K562 (cell line): ENCODE measurements around the gene POLD3.

ENCODE experiments used
- EP300 ChIP-seq: IDR thresholded peaks from 2 replicates; pipeline ENCODE4 v1.6.1; 2012; ENCODE audit warnings: low read length, improper control_type of control experiment
- HIVEP1 ChIP-seq: fragments of 250-450 bp; sonication (Bioruptor Pico); IDR thresholded peaks from 2 replicates; pipeline ENCODE4 v1.4.0; 2020; ENCODE audit warnings: mild to moderate bottlenecking
- MED1 ChIP-seq: sonication (generic); formaldehyde crosslinking; IDR thresholded peaks from 2 replicates; pipeline ENCODE4 v1.8.1; 2023; ENCODE audit warnings: missing genetic modification reagents, borderline replicate concordance
- POLR2A ChIP-seq: fragments of 450-650 bp; conservative IDR thresholded peaks from 2 replicates; pipeline ENCODE4 v1.6.1; 2016
- RAD51 ChIP-seq: fragments of 450-650 bp; IDR thresholded peaks from 2 replicates; pipeline ENCODE4 v1.7.1; 2016; ENCODE audit warnings: low read depth, mild to moderate bottlenecking, borderline replicate concordance
- RBFOX2 ChIP-seq: fragments of 200-400 bp; formaldehyde crosslinking; IDR thresholded peaks from 2 replicates; pipeline ENCODE4 v1.6.1; 2017; ENCODE audit warnings: low read depth, mild to moderate bottlenecking, low read length, moderate library complexity
- SIX5 ChIP-seq, 2 experiments: IDR thresholded peaks; 2 replicates each; pipeline ENCODE4 v1.6.1; 2011; ENCODE audit warnings: low read length in 2 of 2, borderline replicate concordance in 1 of 2, low read depth in 1 of 2, mild to moderate bottlenecking in 1 of 2, moderate library complexity in 1 of 2; ENCODE audit not compliant: insufficient read depth in 1 of 2
- SRF ChIP-seq, 2 experiments: fragments of 250-450, 450-650 bp in 1 of 2; sonication (Bioruptor Pico) in 1 of 2; sonication (generic) in 1 of 2; formaldehyde crosslinking; IDR thresholded peaks; 2 replicates each; pipeline versions ENCODE4 v1.5.0 to v1.5.1; 2020 to 2022; ENCODE audit warnings: mild to moderate bottlenecking in 1 of 2, missing genetic modification reagents in 1 of 2
- ZNF146 ChIP-seq: IDR thresholded peaks from one replicate; pipeline ENCODE4 v1.6.1; 2018; ENCODE audit warnings: missing compliant biosample characterization; ENCODE audit not compliant: unreplicated experiment
- TF ChIP-seq, protein P1 (sequence below), 3 experiments: IDR thresholded peaks in 2 of 3; conservative IDR thresholded peaks in 1 of 3; 2 replicates each; pipeline ENCODE4 v1.5.1; 2011 to 2012; ENCODE audit warnings: low read length in 3 of 3, mild to moderate bottlenecking in 3 of 3, control low read depth in 2 of 3, improper control_type of control experiment in 1 of 3, inconsistent platforms in 1 of 3, low read depth in 1 of 3, mixed read lengths in 1 of 3, moderate library complexity in 1 of 3; ENCODE audit not compliant: insufficient read depth in 2 of 3
- TF ChIP-seq, protein P2 (sequence below): fragments of 250-450 bp; sonication (Bioruptor Pico); IDR thresholded peaks from 2 replicates; pipeline ENCODE4 v1.4.0; 2020; ENCODE audit warnings: mild to moderate bottlenecking
- TF ChIP-seq, protein P3 (sequence below): sonication (generic); formaldehyde crosslinking; IDR thresholded peaks from 2 replicates; pipeline ENCODE4 v1.5.0; 2020; ENCODE audit warnings: missing genetic modification reagents

DNA sequence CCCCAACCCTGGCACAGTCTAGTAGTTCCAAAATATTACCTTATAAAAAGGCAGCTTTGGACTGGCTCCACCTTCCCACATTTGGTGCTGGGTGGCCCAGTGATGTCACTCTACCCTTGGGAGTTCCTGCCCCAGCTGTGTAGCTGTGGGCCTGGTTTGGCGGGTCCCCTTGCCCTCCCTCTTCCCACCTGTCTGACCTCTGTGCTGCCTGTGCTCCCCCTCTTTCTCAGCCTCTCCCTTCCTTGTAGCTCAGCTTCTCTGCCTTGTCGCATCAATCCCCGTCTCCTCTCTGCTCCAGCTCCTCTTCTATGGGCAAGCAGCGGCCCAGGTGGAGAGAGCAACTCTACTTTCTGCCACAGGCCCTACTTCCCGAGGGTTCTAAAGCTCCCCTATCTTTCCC, 84.2 kb downstream of the POLD3 start:
- no peak for TF ChIP-seq ZNF146 (CRISPR knock-in tag)
- TF ChIP-seq RBFOX2 = no peak
- TF ChIP-seq, protein P1, sequence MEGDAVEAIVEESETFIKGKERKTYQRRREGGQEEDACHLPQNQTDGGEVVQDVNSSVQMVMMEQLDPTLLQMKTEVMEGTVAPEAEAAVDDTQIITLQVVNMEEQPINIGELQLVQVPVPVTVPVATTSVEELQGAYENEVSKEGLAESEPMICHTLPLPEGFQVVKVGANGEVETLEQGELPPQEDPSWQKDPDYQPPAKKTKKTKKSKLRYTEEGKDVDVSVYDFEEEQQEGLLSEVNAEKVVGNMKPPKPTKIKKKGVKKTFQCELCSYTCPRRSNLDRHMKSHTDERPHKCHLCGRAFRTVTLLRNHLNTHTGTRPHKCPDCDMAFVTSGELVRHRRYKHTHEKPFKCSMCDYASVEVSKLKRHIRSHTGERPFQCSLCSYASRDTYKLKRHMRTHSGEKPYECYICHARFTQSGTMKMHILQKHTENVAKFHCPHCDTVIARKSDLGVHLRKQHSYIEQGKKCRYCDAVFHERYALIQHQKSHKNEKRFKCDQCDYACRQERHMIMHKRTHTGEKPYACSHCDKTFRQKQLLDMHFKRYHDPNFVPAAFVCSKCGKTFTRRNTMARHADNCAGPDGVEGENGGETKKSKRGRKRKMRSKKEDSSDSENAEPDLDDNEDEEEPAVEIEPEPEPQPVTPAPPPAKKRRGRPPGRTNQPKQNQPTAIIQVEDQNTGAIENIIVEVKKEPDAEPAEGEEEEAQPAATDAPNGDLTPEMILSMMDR (IDR thresholded peaks at IDR 0.05 in 2 of 3, conservative IDR thresholded peaks at IDR 0.05 in 1 of 3; ENCODE audit: insufficient read depth in 2 of 3, low read depth in 1 of 3, low read length in 3 of 3) = no peak
- no peak for TF ChIP-seq SIX5 (IDR thresholded peaks at IDR 0.05; ENCODE audit: borderline replicate concordance in 1 of 2, insufficient read depth in 1 of 2, low read depth in 1 of 2, low read length in 2 of 2)
- no peak for TF ChIP-seq EP300
- TF ChIP-seq, protein P2, sequence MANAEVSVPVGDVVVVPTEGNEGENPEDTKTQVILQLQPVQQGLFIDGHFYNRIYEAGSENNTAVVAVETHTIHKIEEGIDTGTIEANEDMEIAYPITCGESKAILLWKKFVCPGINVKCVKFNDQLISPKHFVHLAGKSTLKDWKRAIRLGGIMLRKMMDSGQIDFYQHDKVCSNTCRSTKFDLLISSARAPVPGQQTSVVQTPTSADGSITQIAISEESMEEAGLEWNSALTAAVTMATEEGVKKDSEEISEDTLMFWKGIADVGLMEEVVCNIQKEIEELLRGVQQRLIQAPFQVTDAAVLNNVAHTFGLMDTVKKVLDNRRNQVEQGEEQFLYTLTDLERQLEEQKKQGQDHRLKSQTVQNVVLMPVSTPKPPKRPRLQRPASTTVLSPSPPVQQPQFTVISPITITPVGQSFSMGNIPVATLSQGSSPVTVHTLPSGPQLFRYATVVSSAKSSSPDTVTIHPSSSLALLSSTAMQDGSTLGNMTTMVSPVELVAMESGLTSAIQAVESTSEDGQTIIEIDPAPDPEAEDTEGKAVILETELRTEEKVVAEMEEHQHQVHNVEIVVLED (CRISPR knock-in tag) = no peak
- TF ChIP-seq MED1 (CRISPR knock-in tag) = no peak
- no peak for TF ChIP-seq POLR2A
- TF ChIP-seq SRF (CRISPR knock-in tag; IDR thresholded peaks at IDR 0.05) = no peak
- TF ChIP-seq, protein P3, sequence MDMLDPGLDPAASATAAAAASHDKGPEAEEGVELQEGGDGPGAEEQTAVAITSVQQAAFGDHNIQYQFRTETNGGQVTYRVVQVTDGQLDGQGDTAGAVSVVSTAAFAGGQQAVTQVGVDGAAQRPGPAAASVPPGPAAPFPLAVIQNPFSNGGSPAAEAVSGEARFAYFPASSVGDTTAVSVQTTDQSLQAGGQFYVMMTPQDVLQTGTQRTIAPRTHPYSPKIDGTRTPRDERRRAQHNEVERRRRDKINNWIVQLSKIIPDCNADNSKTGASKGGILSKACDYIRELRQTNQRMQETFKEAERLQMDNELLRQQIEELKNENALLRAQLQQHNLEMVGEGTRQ (CRISPR knock-in tag) = no peak
- no peak for TF ChIP-seq HIVEP1 (CRISPR knock-in tag)
- no peak for TF ChIP-seq RAD51
